Fibroblast of villous mesenchyme (primary cell): ENCODE data around the gene PLD6. TPM values are rescaled to one million over a fixed set of nuclear protein-coding genes. Genes with fewer than 3 reads are reported as not detected.

Source experiments
- DNase-seq: peaks from one replicate; pipeline ENCODE4 v3.0.0-alpha.2; 2010; ENCODE audit warnings: low read depth
- H3K4me3 ChIP-seq: 2 replicates; pipeline ENCODE4 v1.5.1; 2011; ENCODE audit warnings: low read depth, mild to moderate bottlenecking, low read length
- small RNA-seq: library from RNA; depleted of rRNA; stranded (forward); fragments of <200 nt; gene quantifications from one replicate; pipeline ENCODE3, GENCODE V24; 2012
- total RNA-seq: library from RNA; depleted of rRNA; stranded (reverse); fragments of >200 nt; gene quantifications from 2 replicates; pipeline ENCODE4 v1.2.3, GENCODE V29; 2012
- TF ChIP-seq, protein P1 (sequence below): IDR thresholded peaks from 2 replicates; pipeline ENCODE4 v1.5.1; 2012; ENCODE audit warnings: low read depth, mild to moderate bottlenecking, low read length; ENCODE audit not compliant: insufficient read depth

PLD6 gene
- total RNA-seq, 1 donor = 5.6 TPM

DNA sequence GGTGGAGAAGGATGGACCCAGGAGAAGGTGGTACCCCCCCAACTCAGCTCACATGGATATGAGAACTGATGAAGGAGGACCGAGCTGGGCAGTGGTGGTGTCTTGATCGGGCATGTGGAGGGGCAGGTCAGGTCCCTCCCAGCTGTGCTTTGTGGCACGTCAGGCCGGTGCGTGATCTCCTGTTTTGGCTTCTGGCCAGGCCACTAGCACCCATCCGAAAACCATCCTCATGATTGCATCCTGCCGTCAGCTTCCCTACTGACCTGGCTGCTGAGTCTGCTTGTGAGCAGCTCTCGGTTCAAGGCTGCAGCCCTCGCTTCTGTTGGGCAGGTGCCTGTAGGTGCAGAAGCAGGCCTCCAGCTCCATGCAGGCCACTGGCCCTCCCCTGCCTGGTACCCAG is 53.1 kb downstream of the PLD6 start:
- TF ChIP-seq, protein P1, sequence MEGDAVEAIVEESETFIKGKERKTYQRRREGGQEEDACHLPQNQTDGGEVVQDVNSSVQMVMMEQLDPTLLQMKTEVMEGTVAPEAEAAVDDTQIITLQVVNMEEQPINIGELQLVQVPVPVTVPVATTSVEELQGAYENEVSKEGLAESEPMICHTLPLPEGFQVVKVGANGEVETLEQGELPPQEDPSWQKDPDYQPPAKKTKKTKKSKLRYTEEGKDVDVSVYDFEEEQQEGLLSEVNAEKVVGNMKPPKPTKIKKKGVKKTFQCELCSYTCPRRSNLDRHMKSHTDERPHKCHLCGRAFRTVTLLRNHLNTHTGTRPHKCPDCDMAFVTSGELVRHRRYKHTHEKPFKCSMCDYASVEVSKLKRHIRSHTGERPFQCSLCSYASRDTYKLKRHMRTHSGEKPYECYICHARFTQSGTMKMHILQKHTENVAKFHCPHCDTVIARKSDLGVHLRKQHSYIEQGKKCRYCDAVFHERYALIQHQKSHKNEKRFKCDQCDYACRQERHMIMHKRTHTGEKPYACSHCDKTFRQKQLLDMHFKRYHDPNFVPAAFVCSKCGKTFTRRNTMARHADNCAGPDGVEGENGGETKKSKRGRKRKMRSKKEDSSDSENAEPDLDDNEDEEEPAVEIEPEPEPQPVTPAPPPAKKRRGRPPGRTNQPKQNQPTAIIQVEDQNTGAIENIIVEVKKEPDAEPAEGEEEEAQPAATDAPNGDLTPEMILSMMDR = no peak
- DNase-seq = no peak
- no peak overlapping the region for H3K4me3 ChIP-seq

DNA sequence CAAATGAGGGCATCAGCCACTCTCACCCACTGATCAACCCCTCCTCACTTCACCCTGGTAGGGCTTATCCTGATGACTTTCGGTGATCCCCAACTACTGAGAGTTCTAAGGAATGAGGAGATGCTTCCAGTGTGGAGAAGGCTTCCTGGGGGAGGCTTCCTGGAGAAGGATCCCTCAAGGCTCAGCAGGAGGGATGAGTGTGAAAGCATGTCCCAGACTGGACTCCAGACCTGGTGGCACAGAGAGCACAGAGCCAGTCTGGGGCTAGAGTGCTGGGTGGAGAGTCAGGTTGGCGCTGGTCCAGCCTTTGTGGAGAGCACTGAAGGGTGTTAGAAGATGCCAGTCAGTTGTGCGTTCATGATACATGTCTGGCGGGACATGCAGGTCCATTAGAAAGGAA is 53.7 kb downstream of the PLD6 start:
- TF ChIP-seq, protein P1 = no peak
- H3K4me3 ChIP-seq = no peak overlapping the region
- DNase-seq = no peak

DNA sequence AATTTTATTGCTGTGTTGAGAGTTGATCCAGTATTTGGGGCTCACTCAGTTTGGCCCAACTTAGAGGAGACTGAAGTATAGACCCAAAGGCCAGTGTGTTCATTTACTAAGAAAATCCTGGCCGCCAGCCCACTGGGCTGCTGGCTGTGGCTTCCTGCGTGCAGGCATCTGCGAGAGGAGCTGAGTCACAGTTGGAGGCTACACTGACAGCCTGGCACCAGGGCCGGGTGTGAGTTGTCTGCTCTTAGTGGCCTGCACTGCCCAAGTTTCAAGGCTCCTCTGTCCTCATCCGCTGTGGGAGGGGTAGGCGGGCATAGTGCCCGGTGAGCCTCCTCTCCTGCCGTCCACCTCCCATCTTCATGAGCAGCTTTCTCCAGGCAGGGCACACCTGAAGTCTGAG is 54.2 kb downstream of the PLD6 start:
- TF ChIP-seq, protein P1 = no peak
- no peak overlapping the region for H3K4me3 ChIP-seq

DNA sequence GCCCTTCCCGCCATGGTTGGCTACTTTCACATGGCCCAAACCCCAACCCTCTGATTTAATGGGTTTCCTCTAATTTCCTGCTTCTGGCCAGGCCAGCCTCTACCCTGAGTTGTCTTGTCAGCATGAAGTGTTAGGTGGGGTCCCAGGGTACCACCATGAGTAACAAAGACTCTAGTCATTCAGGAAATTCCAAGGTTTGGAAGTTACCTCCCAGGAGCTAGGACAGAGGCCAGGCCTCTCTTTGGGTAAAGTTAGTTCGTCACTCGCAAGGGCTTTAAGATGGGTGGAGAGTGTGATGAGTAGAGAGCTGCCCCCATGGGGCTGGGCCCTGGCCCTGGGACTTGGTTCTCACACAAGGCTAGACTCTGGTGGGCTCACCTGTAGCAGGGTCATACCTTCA is 54.6 kb downstream of the PLD6 start:
- H3K4me3 ChIP-seq = no peak overlapping the region
- TF ChIP-seq, protein P1 = no peak
- no peak for DNase-seq

More for the DNA sequence above, 54.2 kb downstream of the PLD6 start:
- DNase-seq = peak; percentile 88

DNA sequence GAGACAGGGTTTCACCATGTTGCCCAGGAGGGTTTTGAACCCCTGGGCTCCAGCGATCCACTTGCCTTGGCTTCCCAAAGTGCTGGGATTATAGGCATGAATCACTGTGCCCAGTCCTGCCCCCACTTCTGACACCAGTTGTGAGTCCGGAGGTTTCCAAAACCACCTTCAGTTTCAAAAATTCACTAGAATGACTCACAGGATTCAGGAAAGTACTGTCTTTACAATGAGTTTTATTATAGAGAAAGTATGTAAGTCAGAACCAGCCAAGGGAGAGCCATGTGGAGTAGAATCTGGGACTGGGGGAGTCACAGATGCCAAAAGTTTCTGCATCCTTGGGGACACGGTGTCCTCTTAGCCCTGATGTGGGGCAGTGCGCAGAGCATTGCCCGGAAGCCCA is 55.1 kb downstream of the PLD6 start:
- peak; percentile 70 for DNase-seq
- no peak overlapping the region for H3K4me3 ChIP-seq
- TF ChIP-seq, protein P1 = no peak

Small RNAs within 50 kb of the gene (small RNA-seq; reads per million reads assigned to genes)
- not detected for gene RNU6-767P

Other genes with a start within 250 kb of the PLD6 start
- gene TNFRSF13B, start 234.2 kb downstream of the PLD6 start, total RNA-seq = not detected in 2 replicates
- 157 and 178 TPM in 2 replicates for gene MPRIP, start 163.9 kb downstream of the PLD6 start, total RNA-seq
- 64.3 and 74.1 TPM in 2 replicates for gene FLCN, start 30.8 kb upstream of the PLD6 start, total RNA-seq
- 82.8 and 93.7 TPM in 2 replicates for gene COPS3, start 74.9 kb upstream of the PLD6 start, total RNA-seq
- gene NT5M, start 97.0 kb upstream of the PLD6 start, total RNA-seq = 1.3 TPM in 2 replicates